ENCODE results near the gene ARMC7.

GRCh38 chr17:75073618-75074047 is 36.1 kb upstream of the ARMC7 start:
- TF ChIP-seq CTCF (IDR thresholded peaks at IDR 0.05) (peak in 1 of 6 experiments; percentile 19), POLR2A (IDR thresholded peaks at IDR 0.05) (no peak)

Measured in Peyer's patch (tissue), 4 donors.